ENCODE data around the gene EPHA6. TPM values are rescaled to one million over a fixed set of nuclear protein-coding genes. Genes with fewer than 3 reads are reported as not detected.

The EPHA6 gene
- total and polyA plus RNA-seq, 9 of the 15 experiments (the other 6 are each of a cell fraction or from before 2014, with no cell fraction given), result not detected

GRCh38 chr3:97719156-97719821 is 904.9 kb downstream of the EPHA6 start (continued):
- 0 out of 2 replicates have a peak, but pooled peaks have one; percentile 9 for TF ChIP-seq DEAF1 (CRISPR knock-in tag; IDR thresholded peaks at IDR 0.05)
- peak; percentile 59 to 71 (median 67) for TF ChIP-seq CTCF (IDR thresholded peaks at IDR 0.05 in 2 of 3, conservative IDR thresholded peaks at IDR 0.05 in 1 of 3; ENCODE audit: insufficient read depth in 2 of 3, low read depth in 1 of 3, low read length in 3 of 3)
- no peak for TF ChIP-seq WHSC1 (IDR thresholded peaks at IDR 0.05; ENCODE audit: low read length)
- no peak for TF ChIP-seq ZNF282 (CRISPR knock-in tag; IDR thresholded peaks at IDR 0.05)
- no peak for TF ChIP-seq POU5F1 (IDR thresholded peaks at IDR 0.05; ENCODE audit: borderline replicate concordance, low read depth, low read length, partially characterized antibody)
- TF ChIP-seq ZC3H4 (CRISPR knock-in tag; IDR thresholded peaks at IDR 0.05; ENCODE audit: borderline replicate concordance), result no peak
- TF ChIP-seq TFE3 (CRISPR knock-in tag; IDR thresholded peaks at IDR 0.05), result no peak
- TF ChIP-seq MNT (conservative IDR thresholded peaks at IDR 0.05), result no peak
- no peak for TF ChIP-seq JUNB (CRISPR knock-in tag; conservative IDR thresholded peaks at IDR 0.05)
- TF ChIP-seq HDAC2 (IDR thresholded peaks at IDR 0.05), result no peak
- TF ChIP-seq KDM5B (IDR thresholded peaks at IDR 0.05; ENCODE audit: insufficient replicate concordance, low read depth, low read length), result no peak

Data from K562 (cell line).